IMR-90 (cell line): Measurements from ENCODE around the gene MYBPH. TPM values are rescaled to one million over a fixed set of nuclear protein-coding genes. Genes with fewer than 3 reads are reported as not detected.

Experiments used
- ATAC-seq: fragments of 200-7000 bp; cut with Tn5 transposase; 2 replicates; pipeline ENCODE4 v1.9.1; 2020; ENCODE audit warnings: low read depth, mild to moderate bottlenecking, moderate library complexity
- BruUV-seq: library from RNA; stranded (reverse); fragments of 400-500 nt; replicated peaks from 2 replicates; lab custom pipeline; 2021; lab: Mats Ljungman, UMichigan
- CTCF ChIA-PET: fragments of 300-600 bp; formaldehyde crosslinking; extraction: SDS; loops from one replicate; lab custom pipeline; 2021; ENCODE audit warnings: antibody characterized with exemption; lab: Yijun Ruan, JAX
- POLR2A ChIA-PET: fragments of 300-600 bp; sonication (Branson Sonifier 250); formaldehyde crosslinking; loops from one replicate; lab custom pipeline; 2022; ENCODE audit warnings: antibody characterized with exemption; ENCODE audit not compliant: unreplicated experiment; lab: Charles Lee
- DNase-seq: peaks from one replicate; pipeline ENCODE4 v3.0.0; 2013
- H2AFZ ChIP-seq: replicated peaks from 2 replicates; pipeline ENCODE3; 2013; ENCODE audit warnings: low read length, mild to moderate bottlenecking; ENCODE audit not compliant: poor library complexity
- H2AK5ac ChIP-seq: 2 replicates; pipeline ENCODE4 v1.6.1; 2013; ENCODE audit warnings: low read depth, low read length, inconsistent platforms
- H2AK9ac ChIP-seq: replicated peaks from 2 replicates; pipeline ENCODE3; 2013; ENCODE audit warnings: mild to moderate bottlenecking, low read depth, low read length, moderate library complexity; ENCODE audit not compliant: poor library complexity
- H2BK120ac ChIP-seq: 2 replicates; pipeline ENCODE4 v1.6.1; 2013; ENCODE audit warnings: low read depth, low read length, inconsistent platforms
- H2BK15ac ChIP-seq: 3 replicates; pipeline ENCODE4 v1.6.1; 2013; ENCODE audit warnings: low read depth, low read length, inconsistent platforms
- H2BK20ac ChIP-seq: 2 replicates; pipeline ENCODE4 v1.6.1; 2013; ENCODE audit warnings: low read depth, mild to moderate bottlenecking, inconsistent platforms, low read length, moderate library complexity
- H2BK5ac ChIP-seq: 2 replicates; pipeline ENCODE4 v1.6.1; 2013; ENCODE audit warnings: mild to moderate bottlenecking, low read depth, low read length, inconsistent platforms; ENCODE audit not compliant: poor library complexity, severe bottlenecking
- H3K14ac ChIP-seq: replicated peaks from 2 replicates; pipeline ENCODE4 v1.6.1; 2013; ENCODE audit warnings: low read depth, low read length, inconsistent platforms
- H3K18ac ChIP-seq: 2 replicates; pipeline ENCODE4 v1.6.1; 2013; ENCODE audit warnings: low read depth, low read length, control low read depth
- H3K23ac ChIP-seq: 2 replicates; pipeline ENCODE4 v1.6.1; 2013; ENCODE audit warnings: low read depth, low read length, inconsistent platforms
- H3K27ac ChIP-seq: 2 replicates; pipeline ENCODE4 v1.5.1; 2013; ENCODE audit warnings: mild to moderate bottlenecking, control low read depth, low read length; ENCODE audit not compliant: insufficient read depth
- H3K27me3 ChIP-seq: 2 replicates; pipeline ENCODE4 v1.6.1; 2013; ENCODE audit warnings: low read length; ENCODE audit not compliant: control insufficient read depth, insufficient read depth
- H3K36me3 ChIP-seq: 2 replicates; pipeline ENCODE4 v1.6.1; 2013; ENCODE audit warnings: low read length, mixed read lengths; ENCODE audit not compliant: control insufficient read depth, insufficient read depth
- H3K4ac ChIP-seq: 2 replicates; pipeline ENCODE4 v1.6.1; 2013; ENCODE audit warnings: low read depth, low read length, inconsistent platforms
- H3K4me1 ChIP-seq: 2 replicates; pipeline ENCODE4 v1.6.1; 2013; ENCODE audit warnings: low read length, mixed read lengths; ENCODE audit not compliant: control insufficient read depth, insufficient read depth
- H3K4me2 ChIP-seq: 2 replicates; pipeline ENCODE4 v1.6.1; 2013; ENCODE audit warnings: low read depth, mild to moderate bottlenecking, control low read depth, low read length, moderate library complexity
- H3K4me3 ChIP-seq: 2 replicates; pipeline ENCODE4 v1.5.1; 2013; ENCODE audit warnings: low read depth, mild to moderate bottlenecking, control low read depth, low read length, moderate library complexity; ENCODE audit not compliant: insufficient read depth
- H3K56ac ChIP-seq: 2 replicates; pipeline ENCODE4 v1.6.1; 2013; ENCODE audit warnings: low read length, inconsistent platforms; ENCODE audit not compliant: insufficient read depth; ENCODE audit errors: extremely low read depth
- H3K79me1 ChIP-seq, 2 experiments: 2 replicates each; pipeline ENCODE4 v1.6.1; 2013; ENCODE audit warnings: low read length in 2 of 2, inconsistent platforms in 1 of 2, low read depth in 1 of 2
- H3K9ac ChIP-seq: 2 replicates; pipeline ENCODE4 v1.6.1; 2013; ENCODE audit warnings: low read depth, low read length, control low read depth
- H3K9me1 ChIP-seq: 2 replicates; pipeline ENCODE4 v1.6.1; 2013; ENCODE audit warnings: low read length, inconsistent platforms; ENCODE audit not compliant: insufficient read depth
- H3K9me3 ChIP-seq: 2 replicates; pipeline ENCODE4 v1.6.1; 2013; ENCODE audit warnings: low read length; ENCODE audit not compliant: control insufficient read depth, insufficient read depth
- H4K20me1 ChIP-seq: 2 replicates; pipeline ENCODE4 v1.6.1; 2013; ENCODE audit warnings: low read length, inconsistent platforms; ENCODE audit not compliant: insufficient read depth
- H4K5ac ChIP-seq: 2 replicates; pipeline ENCODE4 v1.6.1; 2013; ENCODE audit warnings: mild to moderate bottlenecking, low read depth, low read length, control low read depth
- H4K8ac ChIP-seq, 2 experiments: 2 replicates each; pipeline ENCODE4 v1.6.1; 2013; ENCODE audit warnings: low read depth in 2 of 2, low read length in 2 of 2, control low read depth in 1 of 2, inconsistent platforms in 1 of 2
- H4K91ac ChIP-seq: 2 replicates; pipeline ENCODE4 v1.6.1; 2013; ENCODE audit warnings: low read depth, low read length, inconsistent platforms; ENCODE audit not compliant: insufficient read depth
- CEBPB ChIP-seq: IDR thresholded peaks from 2 replicates; pipeline ENCODE4 v1.6.1; 2012; ENCODE audit warnings: low read depth, low read length, improper control_type of control experiment
- CHD1 ChIP-seq: IDR thresholded peaks from 2 replicates; pipeline ENCODE4 v1.6.1; 2012; ENCODE audit warnings: low read depth, low read length, improper control_type of control experiment
- ELK1 ChIP-seq: fragments of 150-350 bp; IDR thresholded peaks from 2 replicates; pipeline ENCODE4 v1.6.1; 2016; ENCODE audit warnings: low read depth, mild to moderate bottlenecking, low read length, moderate library complexity, borderline replicate concordance
- FOS ChIP-seq: fragments of 150-350 bp; IDR thresholded peaks from 2 replicates; pipeline ENCODE4 v1.6.1; 2016; ENCODE audit warnings: low read depth, low read length
- MAFK ChIP-seq: IDR thresholded peaks from 2 replicates; pipeline ENCODE4 v1.6.1; 2012; ENCODE audit warnings: low read depth, low read length, improper control_type of control experiment
- NFE2L2 ChIP-seq: fragments of 150-350 bp; IDR thresholded peaks from 2 replicates; pipeline ENCODE4 v1.6.1; 2016; ENCODE audit warnings: low read depth, mild to moderate bottlenecking, low read length
- RCOR1 ChIP-seq: IDR thresholded peaks from 2 replicates; pipeline ENCODE4 v1.6.1; 2012; ENCODE audit warnings: mild to moderate bottlenecking, low read length, improper control_type of control experiment; ENCODE audit not compliant: insufficient replicate concordance
- RFX5 ChIP-seq: IDR thresholded peaks from 2 replicates; pipeline ENCODE4 v1.8.0; 2012; ENCODE audit warnings: low read depth, mild to moderate bottlenecking, low read length, moderate library complexity
- SMC3 ChIP-seq: fragments of 150-350 bp; IDR thresholded peaks from 2 replicates; pipeline ENCODE4 v1.6.1; 2016; ENCODE audit warnings: low read depth, mild to moderate bottlenecking, antibody characterized with exemption, low read length, moderate library complexity
- WGBS, 2 experiments: methylation state at CpG; one replicate each; pipeline versions ENCODE4 v1.1.5 to v1.1.7; 2013; ENCODE audit warnings: missing lambda C conversion rate in 2 of 2; ENCODE audit not compliant: insufficient read length in 1 of 2; ENCODE audit errors: extremely low coverage in 2 of 2; 5-methylcytosine and 5-hydroxymethylcytosine counted together
- dilution Hi-C: fragments of 300-500 bp; cut with HindIII; formaldehyde crosslinking; loops from one replicate; pipeline ENCODE4 v1.14.3; 2018; ENCODE audit warnings: low sequenced_read_pairs; ENCODE audit not compliant: unreplicated experiment
- in situ Hi-C: fragments of 300-500 bp; cut with MboI; formaldehyde crosslinking; loops from 3 replicates; pipeline ENCODE4 v1.14.3; 2019; ENCODE audit warnings: low sequenced_read_pairs, inconsistent platforms, mixed read lengths
- intact Hi-C: fragments of 100-400 bp; cut with micrococcal nuclease; formaldehyde crosslinking; loops from 2 replicates; pipeline ENCODE4 v1.10.0; 2022
- polyA plus RNA-seq, 3 experiments: library from polyadenylated mRNA; depleted of rRNA; stranded (reverse); fragments of >200 nt; gene quantifications; 2 replicates each; pipeline ENCODE4 v1.2.3, GENCODE V29; 2012; ENCODE audit warnings: low replicate concordance in 1 of 3
- total RNA-seq: library from RNA; depleted of rRNA; stranded (reverse); fragments of >200 nt; gene quantifications from 2 replicates; pipeline ENCODE4 v1.2.3, GENCODE V29; 2012
- TF ChIP-seq, protein P1 (sequence below): conservative IDR thresholded peaks from 2 replicates; pipeline ENCODE4 v1.5.1; 2012; ENCODE audit warnings: mild to moderate bottlenecking, low read depth, low read length, improper control_type of control experiment

Gene MYBPH
- total and polyA plus RNA-seq, 2 of the 4 experiments (the other 2 are of a cell fraction) = not detected

- ChIA-PET CTCF (interaction anchor here (1.0 to 1.1 kb wide), 2 partner anchors 17 kb away, joined by 3 to 4 read pairs; no protein-coding TSS in a partner anchor), POLR2A (no interaction called here)
- peaks cover 17% of the 10 kb centered on the region for H3K9me1 ChIP-seq
- no peak overlapping the region for H3K4me3 ChIP-seq
- H3K9me3 ChIP-seq = no peaks in the 10 kb centered on the region
- H4K8ac ChIP-seq = peak overlapping the region; percentile 22 to 43
- H3K9ac ChIP-seq = peak overlapping the region; percentile 1; the same call in 1 of the 2 replicates
- no peak overlapping the region for H3K23ac ChIP-seq
- no peaks in the 10 kb centered on the region for H3K79me1 ChIP-seq
- H3K27me3 ChIP-seq = no peaks in the 10 kb centered on the region
- in situ Hi-C loops (no loop called here), intact Hi-C loops (no loop called here), dilution Hi-C loops (no loop called here)
- H2AK9ac ChIP-seq = no peak overlapping the region
- BruUV-seq = no TSS peak
- H4K20me1 ChIP-seq = no peaks in the 10 kb centered on the region
- peak overlapping the region; percentile 90 for H2BK120ac ChIP-seq
- peaks cover 49% of the 10 kb centered on the region for H3K4me1 ChIP-seq
- H2AK5ac ChIP-seq = peak overlapping the region; percentile 97
- no CpG with 5 or more reads among the region's 3 CpGs for WGBS, 2 experiments
- TF ChIP-seq MAFK = no peak
- TF ChIP-seq, protein P1, sequence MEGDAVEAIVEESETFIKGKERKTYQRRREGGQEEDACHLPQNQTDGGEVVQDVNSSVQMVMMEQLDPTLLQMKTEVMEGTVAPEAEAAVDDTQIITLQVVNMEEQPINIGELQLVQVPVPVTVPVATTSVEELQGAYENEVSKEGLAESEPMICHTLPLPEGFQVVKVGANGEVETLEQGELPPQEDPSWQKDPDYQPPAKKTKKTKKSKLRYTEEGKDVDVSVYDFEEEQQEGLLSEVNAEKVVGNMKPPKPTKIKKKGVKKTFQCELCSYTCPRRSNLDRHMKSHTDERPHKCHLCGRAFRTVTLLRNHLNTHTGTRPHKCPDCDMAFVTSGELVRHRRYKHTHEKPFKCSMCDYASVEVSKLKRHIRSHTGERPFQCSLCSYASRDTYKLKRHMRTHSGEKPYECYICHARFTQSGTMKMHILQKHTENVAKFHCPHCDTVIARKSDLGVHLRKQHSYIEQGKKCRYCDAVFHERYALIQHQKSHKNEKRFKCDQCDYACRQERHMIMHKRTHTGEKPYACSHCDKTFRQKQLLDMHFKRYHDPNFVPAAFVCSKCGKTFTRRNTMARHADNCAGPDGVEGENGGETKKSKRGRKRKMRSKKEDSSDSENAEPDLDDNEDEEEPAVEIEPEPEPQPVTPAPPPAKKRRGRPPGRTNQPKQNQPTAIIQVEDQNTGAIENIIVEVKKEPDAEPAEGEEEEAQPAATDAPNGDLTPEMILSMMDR = no peak
- no peak for TF ChIP-seq CHD1
- TF ChIP-seq FOS = no peak
- no peak for TF ChIP-seq NFE2L2
- TF ChIP-seq RCOR1 = no peak
- TF ChIP-seq SMC3 = no peak
- no peak for TF ChIP-seq CEBPB
- no peak for TF ChIP-seq RFX5
- no peak for TF ChIP-seq ELK1
- peak overlapping the region; percentile 83 for H3K27ac ChIP-seq
- H3K56ac ChIP-seq = no peak overlapping the region
- ATAC-seq (no peak), DNase-seq (no peak)
- H2AFZ ChIP-seq = no peak overlapping the region
- H3K4ac ChIP-seq = peak overlapping the region; percentile 83
- peak overlapping the region; percentile 88 for H3K18ac ChIP-seq
- H2BK5ac ChIP-seq = peak overlapping the region; percentile 90
- H4K5ac ChIP-seq = peak overlapping the region; percentile 82
- peak overlapping the region; percentile 82; the same call in 1 of the 2 replicates for H4K91ac ChIP-seq
- peak overlapping the region; percentile 77 for H3K14ac ChIP-seq
- no peak overlapping the region for H3K4me2 ChIP-seq
- H3K36me3 ChIP-seq = no peaks in the 10 kb centered on the region
- peak overlapping the region; percentile 41; the same call in 2 of the 3 replicates for H2BK15ac ChIP-seq
- H2BK20ac ChIP-seq = peak overlapping the region; percentile 60
Measured at GRCh38 chr1:203199002-203199401, 23.4 kb upstream of the MYBPH start.
